ENCODE data around the gene IYD. TPM values are rescaled to one million over a fixed set of nuclear protein-coding genes. Genes with fewer than 3 reads are reported as not detected.

IYD gene
- total and polyA plus RNA-seq, 11 donors: 0.12 TPM; not detected in 10

- DNase-seq: no peak
- no peak for ATAC-seq
- no peak overlapping the region for H3K4me3 ChIP-seq
- H3K4me1 ChIP-seq: peaks cover 0 to 26% (median 17%) of the 10 kb centered on the region in 12 donors
- no peak overlapping the region for H3K27ac ChIP-seq
- TF ChIP-seq CTCF (IDR thresholded peaks at IDR 0.05): no peak
- no peak for TF ChIP-seq POLR2A (IDR thresholded peaks at IDR 0.05)
- intact Hi-C loops (cut with DNase I): loop anchor here in 1 of 10 donors (10.0 kb wide), 1 partner anchor 923 kb away; no protein-coding TSS in a partner anchor
- 94 to 98% (median 96%) methylated on average over 3 of the region's 3 CpGs for WGBS, 4 donors
- no peaks in the 10 kb centered on the region for H3K27me3 ChIP-seq
- no peaks in the 10 kb centered on the region for H3K9me3 ChIP-seq
- H3K36me3 ChIP-seq: no peaks in the 10 kb centered on the region
These were observed 43.4 kb downstream of the IYD start for GRCh38 chr6:150412221-150412620.

- Histone ChIP-seq H3K4me1 (peaks cover 0 to 29% (median 17%) of the 10 kb centered on the region in 12 donors), H3K4me3 (no peak overlapping the region), H3K36me3 (no peaks in the 10 kb centered on the region), H3K9me3 (no peaks in the 10 kb centered on the region), H3K27ac (no peak overlapping the region), H3K27me3 (no peaks in the 10 kb centered on the region)
- intact Hi-C loops (cut with DNase I): loop anchor here in 1 of 10 donors (10.0 kb wide), 1 partner anchor 922 kb away; no protein-coding TSS in a partner anchor
- no peak for DNase-seq
- no peak for TF ChIP-seq CTCF (IDR thresholded peaks at IDR 0.05)
- no peak for TF ChIP-seq POLR2A (IDR thresholded peaks at IDR 0.05)
- no peak for ATAC-seq
- WGBS, 4 donors: 46 to 63% (median 53%) methylated on average over 4 of the region's 4 CpGs
These were observed 44.4 kb downstream of the IYD start for GRCh38 chr6:150413198-150413597.

DNA sequence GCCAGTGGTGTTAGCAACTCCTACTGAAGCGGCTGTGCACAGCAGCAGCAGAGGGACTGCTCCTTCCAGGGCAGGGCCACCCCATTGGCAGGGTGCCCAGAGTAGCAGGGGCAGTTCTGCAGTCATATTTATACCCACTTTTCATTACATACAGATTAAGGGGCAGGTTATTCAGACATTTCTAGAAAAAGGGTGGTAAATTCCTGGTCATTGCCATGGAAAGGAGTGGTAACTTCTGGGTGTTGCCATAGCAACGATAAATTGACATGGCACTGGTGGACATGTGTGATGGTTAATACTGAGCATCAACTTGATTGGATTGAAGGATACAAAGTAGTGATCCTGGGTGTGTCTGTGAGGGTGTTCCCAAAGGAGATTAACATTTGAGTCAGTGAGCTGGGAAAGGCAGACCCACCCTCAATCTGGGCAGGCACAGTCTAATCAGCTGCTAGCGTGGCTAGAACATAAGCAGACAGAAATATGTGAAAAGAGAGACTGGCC is 45.0 kb downstream of the IYD start:
- ATAC-seq (no peak), DNase-seq (no peak)
- no peaks in the 10 kb centered on the region for H3K36me3 ChIP-seq
- intact Hi-C loops (cut with DNase I): loop anchor here in 1 of 10 donors (10.0 kb wide), 1 partner anchor 921 kb away; no protein-coding TSS in a partner anchor
- no peaks in the 10 kb centered on the region for H3K9me3 ChIP-seq
- WGBS, 4 donors: 75 to 89% (median 84%) methylated on average over 3 of the region's 3 CpGs
- TF ChIP-seq POLR2A (IDR thresholded peaks at IDR 0.05): no peak
- TF ChIP-seq CTCF (IDR thresholded peaks at IDR 0.05): no peak
- H3K27ac ChIP-seq: no peak overlapping the region
- H3K4me1 ChIP-seq: peaks cover 0 to 32% (median 18%) of the 10 kb centered on the region in 12 donors
- no peaks in the 10 kb centered on the region for H3K27me3 ChIP-seq
- H3K4me3 ChIP-seq: no peak overlapping the region

DNA sequence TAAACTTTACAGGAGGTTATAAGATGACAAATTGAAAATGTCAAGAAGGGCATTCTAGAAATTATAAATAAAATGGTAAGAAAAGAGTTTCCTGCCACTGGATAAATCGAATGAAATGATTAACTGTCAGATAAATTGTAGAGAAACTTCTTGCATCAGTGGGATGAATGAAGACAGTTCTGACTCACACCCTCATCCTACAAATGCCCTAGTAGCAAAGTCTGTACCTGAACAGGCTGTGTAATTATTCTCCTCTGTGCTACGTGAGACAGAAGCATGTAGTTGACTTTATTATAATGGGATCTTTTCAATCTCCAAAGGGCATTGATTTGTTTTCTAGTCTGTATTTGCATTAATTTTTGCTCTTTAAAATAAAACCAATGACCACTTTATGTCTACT is 47.3 kb downstream of the IYD start:
- 80 to 88% (median 86%) methylated on average over 2 of the region's 2 CpGs for WGBS, 4 donors
- Histone ChIP-seq H3K36me3 (no peaks in the 10 kb centered on the region), H3K27ac (no peak overlapping the region), H3K4me1 (peaks cover 0 to 21% (median 8%) of the 10 kb centered on the region in 12 donors), H3K9me3 (peaks cover 0 to 7% (median 0%) of the 10 kb centered on the region in 12 donors), H3K27me3 (no peaks in the 10 kb centered on the region), H3K4me3 (no peak overlapping the region)
- ATAC-seq: no peak
- intact Hi-C loops (cut with DNase I): loop anchor here in 6 of 10 donors (5.0 to 10.0 kb wide), 6 partner anchors 181 to 919 kb away; partner anchors contain the start of gene PLEKHG1 (in 1 of the 6)
- no peak for TF ChIP-seq POLR2A (IDR thresholded peaks at IDR 0.05)
- no peak for TF ChIP-seq CTCF (IDR thresholded peaks at IDR 0.05)
- no peak for DNase-seq
